HepG2 (cell line): Measurements from ENCODE around the gene OGA. TPM values are rescaled to one million over a fixed set of nuclear protein-coding genes. Genes with fewer than 3 reads are reported as not detected.

Experiments used
- ATAC-seq: fragments of 200-7000 bp; cut with Tn5 transposase; 3 replicates; pipeline ENCODE4 v1.9.1; 2020; ENCODE audit warnings: mild to moderate bottlenecking, moderate library complexity
- BruUV-seq: library from RNA; stranded (reverse); fragments of 400-500 nt; replicated peaks from 2 replicates; lab custom pipeline; 2021; lab: Mats Ljungman, UMichigan
- CTCF ChIA-PET: fragments of 300-600 bp; formaldehyde crosslinking; extraction: SDS; loops from one replicate; lab custom pipeline; 2021; ENCODE audit warnings: low total read pairs, inconsistent platforms, low intra/inter-chr PET ratio; lab: Yijun Ruan, JAX
- POLR2A ChIA-PET: fragments of 350-600 bp; sonication (Branson Sonifier 250); formaldehyde crosslinking; loops from one replicate; lab custom pipeline; 2020; ENCODE audit warnings: antibody characterized with exemption, inconsistent platforms; lab: Yijun Ruan, JAX
- DNase-seq: peaks from one replicate; pipeline ENCODE4 v3.0.0-alpha.2; 2015; ENCODE audit warnings: low spot score
- FAIRE-seq: peaks from 3 replicates; lab custom pipeline; 2011; peaks lifted over from hg19 to GRCh38; lab: Jason Lieb, UNC
- H2AFZ ChIP-seq: one replicate; pipeline ENCODE4 v1.6.1; 2011; ENCODE audit warnings: low read length, inconsistent platforms
- H3K27ac ChIP-seq: fragments of 300-600 bp; 3 replicates; pipeline ENCODE4 v1.8.0; 2011; ENCODE audit warnings: mixed run types, mild to moderate bottlenecking, mixed read lengths, low read length, inconsistent platforms; ENCODE audit not compliant: insufficient read depth; ENCODE audit errors: extremely low read length
- H3K27me3 ChIP-seq, 2 experiments: fragments of 200-600 bp in 1 of 2; 2 replicates in 1 of 2; 3 replicates in 1 of 2; pipeline versions ENCODE4 v1.6.0 to v1.8.0; 2011; ENCODE audit warnings: low read length in 2 of 2, mild to moderate bottlenecking in 2 of 2, moderate library complexity in 2 of 2, inconsistent platforms in 1 of 2; ENCODE audit not compliant: insufficient read depth in 2 of 2, control insufficient read depth in 1 of 2
- H3K36me3 ChIP-seq, 2 experiments: fragments of 200-600 bp in 1 of 2; replicated peaks in 1 of 2; 2 replicates in 1 of 2; 3 replicates in 1 of 2; pipeline versions ENCODE4 v1.5.1 to v1.8.0; 2011; ENCODE audit warnings: low read length in 2 of 2, inconsistent platforms in 1 of 2; ENCODE audit not compliant: insufficient read depth in 2 of 2, control insufficient read depth in 1 of 2
- H3K4me1 ChIP-seq: 2 replicates; pipeline ENCODE4 v1.5.1; 2012; ENCODE audit warnings: low read length, inconsistent platforms; ENCODE audit not compliant: insufficient read depth
- H3K4me2 ChIP-seq: 2 replicates; pipeline ENCODE4 v1.6.0; 2011; ENCODE audit warnings: low read depth, low read length, inconsistent platforms
- H3K4me3 ChIP-seq, 3 experiments: fragments of 200-600 bp in 1 of 3; sonication (generic), shearing (Covaris generic) in 1 of 3; replicated peaks in 1 of 3; 2 replicates each; pipeline ENCODE4 v1.5.1; 2011 to 2016; ENCODE audit warnings: low read length in 3 of 3, inconsistent platforms in 2 of 3, low read depth in 2 of 3, mild to moderate bottlenecking in 2 of 3, control low read depth in 1 of 3, mixed read lengths in 1 of 3; ENCODE audit not compliant: insufficient read depth in 1 of 3
- H3K79me2 ChIP-seq: one replicate; pipeline ENCODE4 v1.6.1; 2011; ENCODE audit warnings: low read length, inconsistent platforms; ENCODE audit not compliant: insufficient read depth
- H3K9ac ChIP-seq: 2 replicates; pipeline ENCODE4 v1.6.0; 2011; ENCODE audit warnings: mild to moderate bottlenecking, low read depth, low read length, inconsistent platforms; ENCODE audit not compliant: insufficient read depth
- H3K9me3 ChIP-seq: 2 replicates; pipeline ENCODE4 v1.5.1; 2012; ENCODE audit warnings: mild to moderate bottlenecking, low read length
- H4K20me1 ChIP-seq: 2 replicates; pipeline ENCODE4 v1.6.0; 2011; ENCODE audit warnings: inconsistent platforms, mild to moderate bottlenecking, low read length, moderate library complexity; ENCODE audit not compliant: insufficient read depth
- ATF2 ChIP-seq: sonication (generic); formaldehyde crosslinking; IDR thresholded peaks from 2 replicates; pipeline ENCODE4 v1.4.0; 2020; ENCODE audit warnings: missing genetic modification reagents
- KDM5B ChIP-seq: sonication (generic); formaldehyde crosslinking; IDR thresholded peaks from 2 replicates; pipeline ENCODE4 v1.4.0; 2020; ENCODE audit warnings: missing genetic modification reagents, mild to moderate bottlenecking, borderline replicate concordance
- KDM6A ChIP-seq: IDR thresholded peaks from 2 replicates; pipeline ENCODE4 v1.6.1; 2016; ENCODE audit warnings: low read depth
- LCORL ChIP-seq, 2 experiments: fragments of 450-650 bp in 1 of 2; sonication (generic) in 1 of 2; formaldehyde crosslinking in 1 of 2; IDR thresholded peaks; 2 replicates each; pipeline versions ENCODE4 v1.5.0 to v1.6.1; 2017 to 2020; ENCODE audit warnings: antibody characterized with exemption in 1 of 2, missing genetic modification reagents in 1 of 2
- ZNF749 ChIP-seq: sonication (generic); formaldehyde crosslinking; IDR thresholded peaks from 2 replicates; pipeline ENCODE4 v1.8.0; 2022; ENCODE audit warnings: mild to moderate bottlenecking, missing genetic modification reagents, moderate library complexity, borderline replicate concordance
- ZNF75D ChIP-seq: sonication (generic); formaldehyde crosslinking; IDR thresholded peaks from 2 replicates; pipeline ENCODE4 v1.8.1; 2023; ENCODE audit warnings: missing genetic modification reagents, mild to moderate bottlenecking, borderline replicate concordance
- WGBS: methylation state at CpG from one replicate; pipeline ENCODE4 v1.1.6; 2017; ENCODE audit warnings: low lambda C conversion rate; 5-methylcytosine and 5-hydroxymethylcytosine counted together
- in situ Hi-C: cut with HindIII; loops from 2 replicates; pipeline ENCODE4 v1.10.0; 2017; ENCODE audit warnings: low pct_unique_long_range_greater_than_20kb; ENCODE audit not compliant: extremely low pct_ligation_motif_present
- intact Hi-C: fragments of 100-400 bp; cut with micrococcal nuclease; formaldehyde crosslinking; loops from one replicate; pipeline ENCODE4 v1.10.0; 2022; ENCODE audit not compliant: unreplicated experiment
- polyA plus RNA-seq, 8 experiments: library from polyadenylated mRNA; depleted of rRNA in 3 of 8; stranded (reverse) in 7 of 8; unstranded in 1 of 8; fragments of >200 nt; fragmentation: Illumina TruSeq in 4 of 8; extraction: Trizol in 4 of 8; gene quantifications; 2 replicates each; pipeline versions ENCODE4 v1.2.1 to v1.2.3, GENCODE V29; 2011 to 2016; ENCODE audit warnings: low read depth in 4 of 8, missing spikeins in 1 of 8, mixed read lengths in 1 of 8; ENCODE audit not compliant: insufficient read depth in 1 of 8
- total RNA-seq, 5 experiments: library from RNA; depleted of rRNA; stranded (reverse); fragments of >200 nt; fragmentation: Illumina TruSeq; extraction: Trizol; gene quantifications; 2 replicates each; pipeline ENCODE4 v1.2.3, GENCODE V29; 2016; ENCODE audit warnings: low read depth in 1 of 5
- TF ChIP-seq, protein P1 (sequence below): sonication (generic); formaldehyde crosslinking; IDR thresholded peaks from 2 replicates; pipeline ENCODE4 v1.4.0; 2020; ENCODE audit warnings: mild to moderate bottlenecking, missing genetic modification reagents

OGA gene
- total and polyA plus RNA-seq, 2 of the 13 experiments (the other 11 are each of a cell fraction or from before 2014, with no cell fraction given) = 33.2 to 39.8 TPM

DNA sequence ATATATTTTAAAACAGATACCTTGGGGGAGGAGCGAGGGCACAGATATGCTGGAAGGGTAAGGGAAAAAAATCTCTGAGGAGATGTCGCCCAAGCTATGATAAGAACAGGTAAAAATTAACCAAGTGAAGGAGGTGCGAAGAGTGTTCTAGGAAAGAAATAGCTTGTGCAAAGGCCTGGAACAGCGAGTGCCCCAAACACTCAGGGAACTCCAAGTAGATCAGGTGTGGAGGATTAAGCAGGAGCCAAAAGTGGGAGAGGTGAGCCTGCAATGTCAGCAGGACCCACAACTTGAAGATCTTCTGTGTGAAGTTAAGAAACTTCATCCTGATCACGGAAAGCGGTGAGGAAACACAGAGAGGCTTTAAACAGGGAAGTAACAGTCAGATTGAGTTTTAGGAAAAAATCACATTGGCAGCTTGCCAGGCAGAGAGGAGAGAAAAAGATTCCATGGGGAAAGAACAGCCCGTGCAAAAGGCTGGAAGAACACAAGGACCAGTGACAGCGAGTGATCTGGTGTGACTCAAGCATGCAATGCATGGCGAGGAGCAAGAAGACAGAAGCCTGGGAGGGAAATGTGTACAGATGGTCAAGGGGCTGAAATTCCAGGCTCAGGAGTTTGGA, 73.1 kb downstream of the OGA start:
- H3K4me2 ChIP-seq = peak overlapping the region; percentile 13; the same call in 1 of the 2 replicates
- H4K20me1 ChIP-seq = no peaks in the 10 kb centered on the region
- no peaks in the 10 kb centered on the region for H3K36me3 ChIP-seq
- no peak overlapping the region for H3K9ac ChIP-seq
- DNase-seq = no peak
- no peak for FAIRE-seq
- H3K9me3 ChIP-seq = no peaks in the 10 kb centered on the region
- H3K79me2 ChIP-seq = no peaks in the 10 kb centered on the region
- no peak overlapping the region for H2AFZ ChIP-seq
- WGBS = 25% methylated on average over 9 of the region's 9 CpGs
- ChIA-PET CTCF (no interaction called here), POLR2A (no interaction called here)
- H3K27ac ChIP-seq = no peak overlapping the region
- no TSS peak for BruUV-seq
- intact Hi-C loops (no loop called here), in situ Hi-C loops (no loop called here)
- H3K4me1 ChIP-seq = peaks cover 27% of the 10 kb centered on the region
- no peak overlapping the region for H3K4me3 ChIP-seq
- peaks cover 0 to 7% of the 10 kb centered on the region in 2 experiments; a peak in 1 of 5 replicates for H3K27me3 ChIP-seq
- ATAC-seq = no peak; the same call in 2 of the 3 replicates
- peak; percentile 89 for TF ChIP-seq LCORL (IDR thresholded peaks at IDR 0.05)
- TF ChIP-seq LCORL (CRISPR knock-in tag; IDR thresholded peaks at IDR 0.05) = no peak
- TF ChIP-seq ATF2 (CRISPR knock-in tag) = no peak
- TF ChIP-seq KDM5B (CRISPR knock-in tag) = no peak
- no peak for TF ChIP-seq ZNF749 (CRISPR knock-in tag)

- Histone ChIP-seq H2AFZ (no peak overlapping the region), H3K9ac (no peak overlapping the region), H3K79me2 (no peaks in the 10 kb centered on the region), H4K20me1 (no peaks in the 10 kb centered on the region), H3K4me3 (no peak overlapping the region), H3K9me3 (no peaks in the 10 kb centered on the region), H3K36me3 (no peaks in the 10 kb centered on the region), H3K4me1 (peaks cover 20% of the 10 kb centered on the region), H3K27ac (no peak overlapping the region), H3K4me2 (no peak overlapping the region), H3K27me3 (peaks cover 0 to 7% of the 10 kb centered on the region in 2 experiments; a peak in 1 of 5 replicates)
- in situ Hi-C loops (no loop called here), intact Hi-C loops (no loop called here)
- no TSS peak for BruUV-seq
- DNase-seq = no peak
- ChIA-PET POLR2A (no interaction called here), CTCF (no interaction called here)
- WGBS = 65% methylated on average over 3 of the region's 3 CpGs
- no peak for ATAC-seq
- TF ChIP-seq, protein P1, sequence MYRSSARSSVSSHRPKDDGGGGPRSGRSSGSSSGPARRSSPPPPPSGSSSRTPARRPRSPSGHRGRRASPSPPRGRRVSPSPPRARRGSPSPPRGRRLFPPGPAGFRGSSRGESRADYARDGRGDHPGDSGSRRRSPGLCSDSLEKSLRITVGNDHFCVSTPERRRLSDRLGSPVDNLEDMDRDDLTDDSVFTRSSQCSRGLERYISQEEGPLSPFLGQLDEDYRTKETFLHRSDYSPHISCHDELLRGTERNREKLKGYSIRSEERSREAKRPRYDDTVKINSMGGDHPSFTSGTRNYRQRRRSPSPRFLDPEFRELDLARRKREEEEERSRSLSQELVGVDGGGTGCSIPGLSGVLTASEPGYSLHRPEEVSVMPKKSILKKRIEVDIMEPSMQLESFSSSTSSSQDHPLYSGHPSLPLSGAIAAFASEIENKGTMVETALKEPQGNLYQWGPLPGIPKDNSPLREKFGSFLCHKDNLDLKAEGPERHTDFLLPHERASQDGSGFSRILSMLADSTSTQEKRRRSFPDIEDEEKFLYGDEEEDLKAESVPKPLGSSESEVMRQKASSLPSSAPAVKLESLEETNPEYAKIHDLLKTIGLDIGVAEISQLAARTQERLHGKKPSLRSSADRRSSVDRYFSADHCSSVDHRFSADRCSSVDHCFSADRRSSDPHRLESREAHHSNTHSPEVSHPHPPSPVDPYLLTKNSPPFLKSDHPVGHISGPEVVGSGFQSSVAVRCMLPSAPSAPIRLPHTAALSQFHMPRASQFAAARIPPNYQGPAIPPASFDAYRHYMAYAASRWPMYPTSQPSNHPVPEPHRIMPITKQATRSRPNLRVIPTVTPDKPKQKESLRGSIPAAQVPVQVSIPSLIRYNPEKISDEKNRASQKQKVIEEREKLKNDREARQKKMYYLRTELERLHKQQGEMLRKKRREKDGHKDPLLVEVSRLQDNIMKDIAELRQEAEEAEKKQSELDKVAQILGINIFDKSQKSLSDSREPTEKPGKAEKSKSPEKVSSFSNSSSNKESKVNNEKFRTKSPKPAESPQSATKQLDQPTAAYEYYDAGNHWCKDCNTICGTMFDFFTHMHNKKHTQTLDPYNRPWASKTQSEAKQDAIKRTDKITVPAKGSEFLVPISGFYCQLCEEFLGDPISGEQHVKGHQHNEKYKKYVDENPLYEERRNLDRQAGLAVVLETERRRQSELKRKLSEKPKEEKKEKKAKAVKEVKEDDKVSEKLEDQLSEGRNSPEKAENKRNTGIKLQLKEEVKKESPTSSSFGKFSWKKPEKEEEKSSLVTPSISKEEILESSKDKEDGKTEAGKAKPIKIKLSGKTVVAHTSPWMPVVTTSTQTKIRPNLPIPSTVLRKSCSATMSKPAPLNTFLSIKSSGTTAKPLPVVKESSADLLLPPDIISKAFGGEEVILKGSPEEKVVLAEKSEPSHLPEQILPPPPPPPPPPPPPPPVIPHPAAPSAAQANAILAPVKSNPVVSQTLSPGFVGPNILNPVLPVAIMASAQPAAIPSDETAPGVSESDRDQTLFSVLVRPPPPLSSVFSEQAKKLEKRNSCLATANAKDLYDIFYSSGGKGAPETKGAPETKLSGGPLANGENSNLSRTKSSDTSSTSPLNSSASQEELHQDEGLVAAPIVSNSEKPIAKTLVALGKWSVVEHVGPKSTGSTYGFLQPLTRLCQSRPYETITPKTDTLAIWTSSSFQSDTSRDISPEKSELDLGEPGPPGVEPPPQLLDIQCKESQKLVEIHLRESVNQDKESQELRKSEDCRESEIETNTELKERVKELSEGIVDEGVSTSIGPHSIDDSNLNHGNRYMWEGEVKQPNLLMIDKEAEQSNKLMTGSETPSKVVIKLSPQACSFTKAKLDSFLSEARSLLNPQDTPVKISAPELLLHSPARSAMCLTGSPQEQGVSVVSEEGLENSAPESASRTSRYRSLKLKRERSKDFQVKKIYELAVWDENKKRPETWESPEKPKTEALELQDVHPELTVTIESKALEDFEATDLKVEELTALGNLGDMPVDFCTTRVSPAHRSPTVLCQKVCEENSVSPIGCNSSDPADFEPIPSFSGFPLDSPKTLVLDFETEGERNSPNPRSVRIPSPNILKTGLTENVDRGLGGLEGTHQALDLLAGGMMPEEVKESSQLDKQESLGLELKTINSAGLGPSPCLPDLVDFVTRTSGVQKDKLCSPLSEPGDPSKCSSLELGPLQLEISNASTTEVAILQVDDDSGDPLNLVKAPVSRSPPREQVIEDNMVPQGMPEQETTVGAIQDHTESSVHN (CRISPR knock-in tag) = no peak
- no peak for TF ChIP-seq KDM6A
- TF ChIP-seq ZNF75D (CRISPR knock-in tag) = no peak
- no peak for FAIRE-seq
Observed at GRCh38 chr10:101744267-101744666, 74.0 kb downstream of the OGA start.
